UCSD-AML1 (cell line): ENCODE results near the gene FOXRED2.
"Not testable (repeated sequence)": the region's sequence is repeated elsewhere in the genome, so short reads cannot be mapped to it uniquely, and the experiment has no call there.

Experiments used
- DNase-seq: peaks from one replicate; lab custom pipeline; 2025; ENCODE audit not compliant: unreplicated experiment; lab: John Stamatoyannopoulos, UW

FOXRED2 gene

GRCh38 chr22:36506637-36507517 lies at the start of gene FOXRED2:
Gene FOXRED2, minus strand, starts transcription at chr22:36507040. Its CDS starts 618 bp downstream, at chr22:36506422.
- peak; percentile 88 for DNase-seq

GRCh38 chr22:36554098-36554497 lies 47.3 kb upstream of the FOXRED2 start:
- no peak for DNase-seq

DNA sequence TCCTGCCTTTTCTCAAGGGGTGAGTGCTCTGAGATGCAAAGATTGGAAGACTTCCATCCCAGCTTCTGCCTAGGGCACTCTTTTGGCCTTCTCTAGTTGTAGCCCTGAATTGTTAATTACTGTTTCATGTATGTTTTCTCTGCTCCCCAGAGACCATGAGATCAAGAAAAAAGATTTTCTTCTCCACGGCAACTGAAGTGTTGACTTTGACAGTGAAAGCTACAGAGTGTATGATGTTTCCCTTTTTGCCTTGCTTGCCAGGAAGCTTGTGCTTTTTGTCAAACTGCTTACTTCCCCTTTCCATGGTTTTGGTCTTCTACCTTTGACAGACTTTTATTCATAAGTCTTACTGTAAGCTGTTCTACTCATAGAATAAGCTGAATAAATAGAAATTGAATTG lies 45.4 kb upstream of the FOXRED2 start:
- DNase-seq: no peak

GRCh38 chr22:36550701-36551495 lies 44.1 kb upstream of the FOXRED2 start:
- no peak for DNase-seq

- no peak for DNase-seq
Measured at GRCh38 chr22:36549033-36549432, 42.2 kb upstream of the FOXRED2 start.

DNA sequence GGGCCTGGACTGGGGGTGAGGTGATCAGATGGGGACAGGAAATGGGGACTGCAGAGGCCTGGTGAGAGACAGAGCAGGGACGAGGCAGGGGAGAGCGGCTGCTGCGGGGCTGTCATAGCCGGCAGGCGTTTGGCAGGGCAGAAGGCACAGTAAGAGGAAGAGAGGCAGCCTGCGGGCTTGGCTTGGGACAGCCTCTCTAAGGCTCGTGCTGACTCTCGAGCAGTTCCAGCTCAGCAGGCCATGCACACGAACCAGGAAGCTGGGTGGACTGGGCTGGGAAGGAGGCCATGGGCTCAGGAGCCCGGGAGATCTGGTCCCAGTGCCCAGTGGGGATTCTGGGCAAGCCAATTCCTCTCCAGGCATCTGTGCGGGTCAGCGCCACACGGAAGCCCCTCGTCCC lies 41.8 kb upstream of the FOXRED2 start:
- DNase-seq: no peak

DNA sequence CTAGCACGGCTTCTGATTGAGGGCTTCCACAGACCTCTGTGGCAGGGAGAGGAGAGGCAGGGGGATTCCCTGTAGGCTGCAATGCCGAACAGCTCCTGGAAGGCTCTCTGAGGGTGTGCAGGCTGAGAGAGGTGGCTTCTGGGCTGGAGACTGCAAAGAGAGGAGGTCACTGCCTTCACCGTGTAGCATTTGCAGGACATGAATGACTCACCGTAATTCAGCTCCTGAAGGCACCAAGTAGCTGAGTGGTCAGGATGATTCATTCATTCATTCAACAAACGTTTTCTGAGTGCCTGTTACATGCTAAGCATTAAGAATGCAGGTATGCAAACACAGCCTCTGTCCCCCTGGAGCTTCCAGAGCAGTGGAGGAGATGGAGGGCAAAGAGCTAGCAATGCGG lies 40.1 kb upstream of the FOXRED2 start:
- DNase-seq: no peak

- DNase-seq: peak; percentile 67
Measured at GRCh38 chr22:36546092-36546804, 39.4 kb upstream of the FOXRED2 start.

GRCh38 chr22:36544107-36544620 lies 37.3 kb upstream of the FOXRED2 start:
- no peak for DNase-seq

DNA sequence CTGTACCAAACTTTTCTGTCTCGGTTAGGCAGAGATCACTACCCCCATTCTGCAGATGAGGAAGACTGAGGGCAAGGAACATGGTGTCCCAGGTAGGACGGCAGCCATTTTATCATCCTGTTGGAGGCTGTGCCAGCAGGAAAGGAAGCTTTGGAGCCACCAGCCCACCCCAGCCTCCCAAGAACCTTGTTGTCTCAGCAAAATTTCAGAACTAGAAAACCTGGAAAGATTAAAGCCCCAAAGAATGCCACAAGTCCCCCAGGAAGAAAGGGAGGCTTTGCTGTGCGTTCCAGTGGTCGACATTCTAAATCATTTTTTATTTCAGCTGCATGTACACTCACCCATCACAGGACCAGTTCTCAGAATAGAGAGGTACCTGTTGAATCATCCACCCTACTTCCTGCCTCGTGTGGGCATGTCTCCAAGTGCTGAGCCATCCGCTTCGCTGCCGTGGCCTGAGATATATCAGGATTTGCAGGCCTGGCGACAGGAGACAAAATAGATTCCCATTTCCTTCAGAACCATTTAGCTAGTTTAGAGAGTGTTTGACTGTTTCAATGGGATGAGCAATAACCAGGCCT lies 35.1 kb upstream of the FOXRED2 start:
- no peak for DNase-seq

- no peak for DNase-seq
Measured at GRCh38 chr22:36540867-36541642, 34.2 kb upstream of the FOXRED2 start.

GRCh38 chr22:36538529-36538928 lies 31.7 kb upstream of the FOXRED2 start:
- no peak for DNase-seq

DNA sequence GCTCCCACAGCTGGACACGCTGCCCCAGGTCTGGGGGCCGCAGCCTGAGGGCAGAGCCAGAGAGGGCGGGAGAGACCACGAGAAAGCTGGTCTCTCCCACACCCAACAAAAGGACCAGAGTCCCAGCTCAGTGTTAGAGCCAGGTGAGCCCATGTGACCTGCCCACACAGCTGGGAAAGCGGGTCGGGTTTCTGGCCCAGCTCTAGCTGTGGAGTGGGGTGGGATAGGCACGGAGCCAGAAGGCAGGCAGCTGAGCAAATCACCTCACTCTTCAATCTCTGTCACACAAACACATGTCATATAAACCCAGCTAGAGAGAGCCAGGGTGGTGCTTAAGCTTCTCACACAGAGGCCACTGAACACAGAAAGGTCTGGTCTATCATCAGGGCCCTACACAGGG lies 29.9 kb upstream of the FOXRED2 start:
- DNase-seq: no peak

- DNase-seq: not testable (repeated sequence)
Measured at GRCh38 chr22:36533320-36533719, 26.5 kb upstream of the FOXRED2 start.

DNA sequence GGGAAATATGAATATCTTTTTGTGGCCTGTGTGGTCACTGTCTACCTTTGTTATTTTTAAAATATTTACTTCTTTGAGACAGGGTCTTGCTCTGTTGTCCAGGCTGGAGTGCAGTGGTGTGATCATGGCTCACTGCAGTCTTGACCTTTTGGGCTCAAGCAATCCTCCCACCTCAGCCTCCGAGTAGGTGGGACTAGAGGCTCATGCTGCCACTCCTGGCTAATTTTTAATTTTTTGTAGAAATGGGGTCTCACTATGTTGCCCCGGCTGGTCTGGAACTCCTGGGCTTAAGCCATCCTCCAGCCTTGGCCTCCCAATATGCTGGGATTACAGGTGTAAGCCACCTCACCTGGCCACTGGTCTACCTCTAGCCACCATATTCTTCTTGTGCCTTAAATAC lies 25.6 kb upstream of the FOXRED2 start:
- DNase-seq: no peak

DNA sequence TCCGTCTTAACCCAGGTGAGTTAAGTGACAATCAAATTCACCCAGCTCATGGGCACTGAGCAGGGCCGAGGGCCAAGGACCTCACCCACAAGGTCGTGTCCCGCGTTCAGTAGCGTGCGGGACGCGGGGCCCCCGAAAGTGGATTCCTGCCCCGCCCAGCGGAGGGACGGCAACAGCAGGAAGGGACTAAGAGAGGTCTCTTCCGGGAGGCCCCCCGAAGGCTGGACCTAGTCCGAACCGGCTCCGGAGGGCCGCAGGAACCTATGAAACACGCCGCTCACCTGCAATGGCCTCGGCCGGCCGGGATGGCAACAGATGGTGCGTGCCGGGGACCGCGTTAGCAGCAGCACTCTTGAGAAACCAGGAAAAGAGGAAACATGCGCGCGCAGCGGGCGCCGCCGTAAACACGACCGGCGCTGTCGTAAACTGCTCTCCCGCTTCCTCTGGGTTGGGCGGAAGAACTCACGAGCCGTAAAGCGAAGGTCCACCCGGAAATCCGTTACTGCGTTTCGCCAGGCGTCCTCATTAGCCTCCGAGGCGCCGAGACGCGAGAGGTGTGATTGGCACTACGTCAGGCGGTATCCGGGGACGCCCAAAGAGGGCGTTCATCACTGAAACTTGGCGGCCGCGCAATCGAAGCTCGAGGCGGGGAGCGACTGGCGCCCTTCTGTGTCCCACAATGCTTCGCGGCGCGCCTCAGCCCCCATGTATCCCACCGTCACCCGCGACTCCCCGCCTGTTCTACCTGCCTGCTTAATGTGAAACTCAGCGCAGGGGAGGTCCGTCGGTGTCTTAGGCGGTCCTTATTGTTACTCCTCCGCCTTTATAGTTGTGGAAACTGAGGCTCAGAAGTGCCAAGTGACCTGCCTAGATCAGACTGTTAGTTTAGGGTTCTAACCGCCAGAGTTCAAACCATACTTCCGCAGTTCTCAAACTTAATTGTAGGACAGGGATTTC lies 22.2 kb upstream of the FOXRED2 start, which contains the start of gene EIF3D:
Gene EIF3D (minus strand): TSS at position 372 of the 957 bp plus-strand sequence. CDS start 3,045 bp downstream, outside the sequence.
- peak; percentile 99 for DNase-seq

- DNase-seq: no peak
Measured at GRCh38 chr22:36528341-36528740, 21.5 kb upstream of the FOXRED2 start.

DNA sequence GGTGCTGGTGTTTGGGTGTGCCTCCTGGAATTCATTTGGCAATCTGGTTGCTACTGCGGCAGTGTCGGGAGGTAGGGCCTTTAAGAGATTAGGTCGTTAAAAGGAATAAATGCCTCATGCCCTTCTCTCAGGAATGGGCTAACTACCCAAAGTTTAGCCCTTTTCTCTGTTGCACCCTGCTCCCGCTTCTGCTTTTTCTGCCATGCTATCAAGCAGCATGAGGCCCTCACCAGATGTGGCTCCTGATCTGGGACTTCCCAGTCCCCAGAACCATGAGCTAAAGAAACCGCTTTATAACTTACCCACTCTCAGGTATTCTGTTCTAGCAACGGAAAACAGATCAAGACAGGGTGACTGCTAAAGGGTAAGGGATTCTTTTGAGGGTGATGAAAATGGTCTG lies 15.8 kb upstream of the FOXRED2 start:
- DNase-seq: no peak

DNA sequence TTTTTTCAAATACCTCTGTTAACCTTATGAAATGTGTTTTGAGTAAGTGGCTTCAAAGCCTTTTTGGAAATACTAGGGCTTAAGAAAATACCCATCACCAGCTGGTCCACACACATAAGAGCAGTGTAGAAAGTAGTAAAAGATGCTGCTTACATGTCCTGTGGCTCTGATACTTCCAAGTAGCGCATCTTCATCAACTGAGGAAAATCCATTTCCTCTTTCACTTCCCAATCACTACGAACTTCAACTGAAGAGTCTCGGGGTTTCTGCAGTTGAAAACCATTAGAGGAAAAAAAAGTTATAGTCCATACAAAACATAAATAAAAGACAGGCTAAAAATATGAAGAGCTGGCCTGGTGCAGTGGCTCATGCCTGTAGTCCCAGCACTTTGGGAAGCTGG lies 13.6 kb upstream of the FOXRED2 start:
- no peak for DNase-seq
